Measurements from ENCODE around the gene GPC1.
A peak's percentile ranks its signal among the peaks of the same experiment; 100 is the strongest.

Gene GPC1

DNA sequence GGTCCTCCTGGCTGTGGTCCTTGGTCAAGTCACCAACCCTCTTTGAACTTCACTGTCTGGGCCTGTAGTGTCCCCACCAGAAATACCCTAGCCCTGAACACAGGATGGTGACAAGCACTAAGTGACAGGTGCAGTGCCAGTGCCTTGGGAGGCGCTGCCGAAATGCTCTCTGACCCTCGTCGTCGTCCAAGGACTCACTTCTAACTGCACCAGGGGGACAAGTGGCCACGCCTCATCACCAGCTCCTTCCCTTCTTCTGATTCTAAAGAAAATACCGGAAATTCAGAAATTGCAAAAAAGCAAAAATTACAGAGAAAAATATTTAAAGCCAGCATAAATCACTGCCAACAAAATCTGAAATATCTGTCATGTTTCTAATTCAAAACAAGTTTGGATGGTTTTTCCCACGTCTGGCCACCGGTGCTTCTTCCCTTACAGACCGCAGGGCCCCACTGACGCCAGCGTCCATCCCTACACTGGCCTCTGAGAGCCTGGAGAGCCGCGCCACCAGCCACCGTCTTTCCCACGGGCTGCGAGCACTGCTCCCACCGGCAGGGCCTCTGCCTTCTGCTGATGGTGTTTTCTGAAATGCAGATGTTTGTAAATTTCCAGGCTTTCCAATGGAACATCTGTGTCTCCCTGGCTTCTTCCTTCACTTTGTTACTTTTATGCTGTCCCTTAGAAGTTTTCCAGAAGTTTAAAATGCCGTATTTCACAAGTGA lies 37.4 kb upstream of the GPC1 start:
- peak; percentile 70 for DNase-seq

DNA sequence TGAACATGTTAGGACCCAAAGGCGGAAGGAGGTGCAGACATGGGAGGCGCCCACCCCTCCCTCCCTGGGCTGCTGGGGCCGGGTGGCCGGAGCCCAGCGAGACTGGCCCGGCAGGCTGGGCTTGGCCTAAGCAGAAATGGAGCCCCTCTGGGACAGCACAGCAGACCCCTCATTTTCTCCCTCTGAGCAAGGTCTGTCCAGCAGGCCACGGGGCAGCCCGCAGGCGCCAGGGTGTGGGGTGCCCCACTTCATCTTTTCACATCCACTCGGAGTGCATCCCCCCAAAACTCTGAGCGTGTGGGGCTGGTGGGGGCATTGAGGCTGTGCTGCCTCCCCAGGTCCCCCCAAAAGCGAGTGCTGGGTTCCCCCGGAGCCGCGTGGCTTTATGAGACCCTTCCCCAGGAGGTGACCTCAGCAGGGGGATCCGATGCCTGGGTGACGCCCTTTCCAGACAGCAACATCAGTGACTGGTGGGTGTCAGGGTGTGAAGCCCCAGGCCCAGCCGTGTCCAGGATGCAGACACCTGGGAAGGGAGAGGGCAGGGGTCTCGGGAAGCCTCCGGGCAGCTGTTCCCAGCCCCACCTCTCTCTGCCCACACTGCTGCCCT lies 36.7 kb upstream of the GPC1 start:
- no peak for DNase-seq

DNA sequence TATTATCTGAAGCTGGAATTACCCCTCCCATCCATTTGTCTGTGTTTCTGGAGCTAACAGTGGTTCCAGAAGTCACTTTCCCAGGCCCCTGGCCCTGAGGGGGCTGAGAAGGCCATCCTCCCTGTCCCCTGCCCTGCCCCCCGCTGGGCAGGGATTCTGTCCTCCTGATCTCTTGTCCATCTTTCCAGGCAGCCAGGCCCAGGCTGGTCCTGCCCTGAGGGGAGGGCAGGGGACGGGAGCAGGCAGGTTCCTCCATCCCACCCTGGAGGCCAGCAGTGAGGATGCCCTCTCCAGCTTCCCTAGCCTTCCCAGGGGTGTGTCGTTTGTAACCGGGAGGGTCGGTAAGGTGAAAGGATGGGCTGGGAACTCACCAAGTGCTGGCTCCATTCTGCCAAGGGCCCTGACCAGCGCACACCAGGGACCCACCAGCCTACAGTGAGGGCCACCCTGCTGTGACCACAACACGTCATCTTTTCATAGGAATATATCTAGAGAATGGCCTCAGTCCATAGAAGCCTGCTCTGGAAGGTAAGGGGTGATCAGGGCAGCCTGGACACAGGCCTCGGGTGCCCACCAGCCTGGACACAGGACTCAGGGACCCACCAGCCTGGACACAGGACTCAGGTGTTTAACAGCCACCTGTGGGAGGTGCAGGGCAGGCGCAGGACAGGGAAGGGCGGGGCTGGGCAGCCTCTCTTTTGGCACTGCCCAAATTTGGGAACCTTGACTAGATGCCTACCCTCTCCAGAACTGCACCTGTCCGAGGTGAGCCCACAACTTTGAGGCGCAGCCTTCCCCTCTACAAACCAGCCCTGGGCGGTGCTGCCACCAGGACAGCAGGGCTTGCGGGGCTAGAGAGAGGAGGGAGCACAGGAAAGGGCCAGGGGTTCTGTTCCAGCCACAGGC lies 35.8 kb upstream of the GPC1 start:
- DNase-seq: no peak

DNA sequence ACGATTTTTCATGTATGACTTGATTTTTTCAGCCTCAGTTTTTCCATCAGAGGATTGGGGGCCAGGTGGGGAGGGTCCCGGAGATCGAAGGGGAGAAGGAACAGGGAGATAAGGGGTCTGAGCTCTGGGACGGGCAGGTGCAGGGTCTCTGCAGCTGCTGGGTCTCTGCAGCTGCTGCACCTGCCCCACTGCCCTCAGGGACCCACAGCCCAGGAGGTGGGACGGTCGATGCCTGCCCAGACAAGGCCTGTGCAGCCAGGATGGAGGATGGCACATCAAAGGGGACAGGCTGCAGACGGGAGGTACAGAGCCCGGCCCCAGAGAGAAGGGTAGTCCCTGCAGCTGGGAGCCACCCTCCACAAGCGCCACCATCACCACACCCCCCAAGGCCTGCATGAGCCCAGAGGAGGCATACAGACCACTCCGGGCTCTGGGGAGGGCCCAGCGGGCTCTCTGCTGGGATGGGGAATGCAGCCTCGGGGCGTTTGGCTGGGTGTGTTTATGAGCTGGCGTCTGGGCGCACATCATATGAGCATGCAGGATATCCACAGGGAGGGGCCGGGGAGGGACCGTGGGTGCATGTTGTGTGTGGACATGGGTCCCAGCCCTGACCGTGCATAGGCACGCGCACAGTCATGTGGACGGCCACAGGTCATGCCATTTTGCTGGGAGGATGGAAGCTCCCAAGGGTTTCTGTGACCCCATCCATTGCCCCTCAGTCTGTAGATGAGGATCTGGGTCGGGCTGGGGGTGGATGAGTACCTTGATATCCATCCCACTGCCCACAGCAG lies 34.9 kb upstream of the GPC1 start:
- no peak for DNase-seq

DNA sequence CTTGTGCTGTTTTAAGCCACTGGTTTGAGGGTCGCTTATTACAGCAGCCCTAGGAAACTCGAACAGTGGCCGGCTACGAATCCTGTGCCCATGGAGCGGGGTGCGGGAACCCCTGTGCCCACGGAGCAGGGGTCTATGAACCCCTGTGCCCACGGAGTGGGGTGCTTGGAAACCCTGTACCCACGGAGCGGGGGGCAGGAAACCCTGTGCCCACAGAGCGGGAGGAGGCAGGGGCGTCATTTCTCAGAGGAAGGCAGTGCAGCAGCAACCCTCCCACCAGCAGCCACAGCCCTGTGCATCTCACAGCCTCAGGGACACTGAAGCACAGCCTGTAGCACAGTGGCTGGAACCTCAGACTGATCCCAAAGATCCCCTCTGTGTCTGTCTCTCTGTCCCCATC lies 34.2 kb upstream of the GPC1 start:
- no peak for DNase-seq

DNA sequence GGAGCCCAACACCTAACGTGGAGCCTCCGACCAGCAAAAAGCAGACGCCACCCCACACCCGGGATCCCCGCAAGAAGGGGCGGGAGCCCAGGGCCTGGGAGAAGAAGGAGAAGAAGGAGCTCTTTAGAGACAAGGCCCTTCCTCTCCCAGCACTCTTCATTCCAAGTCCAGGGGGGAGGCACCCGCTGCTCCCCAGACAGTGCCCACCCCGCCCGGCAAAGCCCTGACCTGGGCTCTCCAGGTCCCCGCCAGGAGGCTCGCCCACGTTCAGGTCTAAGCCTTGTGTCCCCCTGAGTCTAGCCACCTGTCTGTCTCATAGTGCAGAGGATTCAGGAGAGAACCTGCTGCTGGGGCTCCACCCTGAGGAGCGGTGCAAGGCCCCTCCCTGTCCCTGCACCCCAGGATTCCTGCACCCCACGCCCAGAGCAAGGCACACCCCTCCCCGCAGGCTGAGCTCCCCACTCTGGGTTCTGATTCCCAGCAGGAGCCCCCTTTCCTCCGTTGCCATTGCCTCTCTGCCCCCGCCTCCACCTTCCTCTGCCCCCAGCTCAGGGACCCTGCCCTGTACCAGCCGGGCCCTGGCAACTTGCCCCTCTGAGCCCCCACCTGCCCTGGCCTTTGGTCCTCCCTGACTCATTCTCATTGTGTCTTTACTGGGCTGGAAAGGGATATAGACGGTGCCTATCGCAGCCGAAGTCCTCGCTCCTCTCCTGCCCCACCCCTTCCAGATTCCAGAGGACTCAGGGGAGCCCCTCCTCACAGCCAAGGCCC lies 33.5 kb upstream of the GPC1 start:
- DNase-seq: no peak

DNA sequence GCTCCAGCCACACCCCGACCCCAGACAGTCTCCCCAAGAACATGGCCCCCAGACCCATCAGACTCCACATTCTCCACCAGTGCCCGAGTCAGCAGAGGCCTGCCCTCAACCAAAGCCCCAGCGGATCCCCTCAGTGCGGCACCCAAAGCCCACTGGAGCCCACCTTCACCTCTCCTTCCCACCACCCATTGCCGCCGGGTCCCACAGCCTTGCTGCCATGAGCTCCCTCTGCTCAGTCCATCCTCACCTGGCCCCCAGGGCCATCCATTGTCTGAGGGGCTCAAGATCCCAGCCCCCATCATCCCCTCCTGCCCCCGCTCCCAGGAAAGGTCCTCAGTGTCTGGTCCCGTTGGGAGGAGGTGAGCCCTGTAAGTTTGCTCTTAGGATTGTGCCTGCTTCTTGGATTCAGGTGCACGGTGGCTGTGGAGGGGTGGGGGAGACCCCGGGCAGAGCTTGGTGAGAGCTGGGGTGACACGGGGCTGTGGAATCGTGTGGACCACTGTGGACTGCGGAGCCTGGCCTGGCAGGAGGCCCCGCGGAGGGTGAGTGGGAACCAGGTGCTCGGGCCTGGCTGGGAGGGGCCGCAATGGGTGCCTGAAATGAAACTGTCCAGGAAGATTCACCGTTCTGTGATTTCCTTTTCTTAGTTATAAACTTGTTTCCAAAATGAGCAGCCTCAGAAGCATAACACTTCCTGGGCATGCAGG lies 32.7 kb upstream of the GPC1 start:
- no peak for DNase-seq

DNA sequence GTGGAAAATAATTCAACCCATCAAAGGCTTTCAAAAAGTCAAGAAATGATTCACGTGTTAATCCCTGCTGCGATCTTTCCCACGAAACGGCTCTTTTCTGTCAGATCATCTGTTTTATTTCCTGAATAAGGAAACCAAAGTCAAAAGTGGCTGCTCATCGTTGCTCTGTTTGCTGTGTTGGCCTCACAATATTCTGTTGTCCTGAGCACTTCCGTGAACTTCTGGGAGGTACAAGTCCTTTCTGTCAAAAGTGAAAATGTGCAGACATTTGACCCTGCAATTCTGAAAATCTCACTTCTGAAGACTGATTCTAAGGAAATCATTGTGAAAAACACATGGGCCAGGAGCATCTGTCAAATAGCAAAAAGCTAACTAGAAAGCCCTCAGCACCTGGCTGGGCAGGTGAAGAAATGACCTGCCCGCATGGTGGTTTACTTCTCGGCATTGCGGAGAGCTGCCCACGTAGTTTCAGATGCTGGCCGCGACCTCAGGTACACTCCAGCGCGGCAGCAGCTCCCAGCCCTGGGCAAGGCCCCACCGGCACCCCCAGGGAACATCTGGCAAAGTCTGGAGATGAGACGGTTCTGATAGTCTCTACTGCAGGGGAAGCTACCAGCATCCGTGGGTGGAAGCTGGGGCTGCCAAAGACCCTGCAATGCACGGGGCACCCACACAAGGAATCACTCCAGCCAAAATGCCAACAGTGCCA lies 31.9 kb upstream of the GPC1 start:
- DNase-seq: no peak

DNA sequence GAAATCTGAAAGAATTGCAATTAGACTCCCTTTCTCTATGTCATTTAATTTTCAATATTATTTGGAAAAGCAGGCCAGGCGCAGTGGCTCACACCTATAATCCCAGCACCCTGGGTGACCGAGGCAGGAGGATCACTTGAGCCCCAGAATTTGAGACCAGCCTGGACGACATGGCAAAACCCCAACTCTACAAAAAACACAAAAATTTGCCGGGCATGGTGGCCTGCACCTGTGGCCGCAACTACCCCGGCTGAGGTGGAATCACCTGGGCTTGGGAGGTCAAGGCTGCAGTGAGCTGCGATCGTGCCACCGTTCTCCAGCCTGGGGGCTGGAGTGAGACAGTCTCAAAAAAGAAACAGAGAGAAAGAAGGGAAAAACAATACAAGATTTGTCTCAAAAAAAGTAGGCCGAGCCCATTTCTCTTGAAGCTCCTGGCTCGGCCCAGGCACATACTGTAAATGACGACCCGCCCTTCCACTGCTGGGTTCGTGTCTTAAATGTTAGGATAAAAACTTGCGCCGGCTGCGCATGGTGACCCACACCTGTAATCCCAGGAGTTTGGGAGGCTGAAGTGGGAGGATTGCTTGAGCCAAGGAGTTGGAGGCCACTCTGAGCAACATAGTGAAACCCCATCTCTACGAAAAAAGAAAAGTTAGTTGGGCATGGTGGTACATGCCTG lies 31.1 kb upstream of the GPC1 start:
- DNase-seq: no peak

DNA sequence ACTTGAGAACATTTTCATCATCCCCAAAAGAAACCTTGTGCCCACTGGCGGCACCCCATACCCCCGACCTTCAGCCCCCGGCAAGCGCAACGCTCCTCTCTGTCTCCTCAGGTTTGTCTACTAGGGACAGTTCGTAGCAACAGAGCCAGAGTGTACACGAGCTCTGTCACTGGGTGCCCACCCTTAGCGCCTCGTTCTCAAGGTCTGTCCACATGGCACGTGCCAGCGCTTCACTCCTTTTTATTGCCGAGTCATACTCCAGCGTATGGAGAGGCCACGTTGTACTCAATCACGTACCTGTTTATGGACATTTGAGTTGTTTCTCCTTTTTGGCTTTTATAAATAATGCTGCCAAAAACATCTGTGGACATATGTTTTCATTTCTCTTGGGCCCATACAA lies 30.3 kb upstream of the GPC1 start:
- DNase-seq: no peak

DNA sequence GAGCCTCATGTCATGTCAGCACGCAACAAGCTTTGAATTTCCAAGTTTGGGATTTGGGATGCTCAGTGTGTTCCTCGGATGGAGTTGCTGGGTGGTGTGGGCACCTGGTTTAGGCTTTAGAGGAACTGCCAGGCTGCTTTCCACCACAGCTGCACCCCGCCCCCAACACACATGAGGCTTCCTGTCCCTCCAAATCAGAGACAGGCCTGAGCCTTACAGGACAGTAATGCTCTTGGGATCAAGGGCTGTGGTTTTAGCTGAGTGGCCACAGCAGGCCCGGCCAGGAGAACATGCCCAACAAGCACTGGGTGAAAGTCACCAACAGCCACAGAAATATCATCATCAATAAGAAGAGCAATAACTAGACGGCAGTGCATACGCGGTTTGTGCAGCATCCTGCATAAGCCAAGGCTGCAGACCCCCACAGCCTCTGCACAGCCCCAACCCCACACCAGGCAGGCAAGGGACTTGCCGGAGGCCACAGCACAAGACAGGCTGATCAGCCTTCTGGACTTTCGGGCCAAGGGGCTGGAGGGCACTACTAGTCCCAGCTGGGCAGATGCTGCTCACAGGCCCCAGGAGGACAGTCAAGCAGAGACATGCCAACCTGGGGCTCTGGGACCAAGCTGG lies 29.7 kb upstream of the GPC1 start:
- peak; percentile 14 for DNase-seq

DNA sequence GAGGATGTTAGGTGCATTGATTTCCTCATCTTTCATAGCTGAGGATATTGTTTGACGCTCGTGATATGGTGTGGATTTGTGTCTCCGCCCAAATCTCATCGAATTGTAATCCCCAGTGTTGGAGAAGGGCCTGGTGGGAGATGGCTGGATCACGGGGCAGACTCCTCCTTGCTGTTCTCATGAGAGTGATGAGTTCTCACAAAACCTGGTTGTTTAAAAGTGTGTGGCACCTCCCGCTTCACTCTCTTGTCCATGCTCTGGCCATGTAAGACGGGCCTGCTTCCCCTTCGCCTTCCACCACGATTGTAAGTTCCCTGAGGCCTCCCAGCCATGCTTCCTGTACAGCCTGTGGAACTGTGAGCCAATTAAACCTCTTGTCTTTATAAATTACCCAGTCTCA lies 28.4 kb upstream of the GPC1 start:
- no peak for DNase-seq

DNA sequence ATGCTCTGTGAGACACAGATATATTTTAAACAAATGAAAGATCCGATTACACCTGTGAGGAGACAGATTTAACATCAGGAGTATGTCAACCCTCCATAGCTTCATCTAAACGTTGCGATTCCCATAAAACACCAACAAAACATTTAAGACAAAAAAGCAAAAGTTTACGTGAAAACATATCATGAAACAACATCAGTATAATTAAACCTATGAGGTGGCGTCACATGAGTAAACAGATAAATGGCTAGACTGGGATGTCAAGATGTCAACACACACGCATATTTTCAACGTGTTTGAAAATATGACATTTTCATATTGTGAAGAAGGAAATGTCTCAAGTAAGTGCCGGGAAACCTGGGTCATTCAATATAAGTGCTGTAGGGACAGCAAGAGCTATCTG lies 25.5 kb upstream of the GPC1 start:
- no peak for DNase-seq

DNA sequence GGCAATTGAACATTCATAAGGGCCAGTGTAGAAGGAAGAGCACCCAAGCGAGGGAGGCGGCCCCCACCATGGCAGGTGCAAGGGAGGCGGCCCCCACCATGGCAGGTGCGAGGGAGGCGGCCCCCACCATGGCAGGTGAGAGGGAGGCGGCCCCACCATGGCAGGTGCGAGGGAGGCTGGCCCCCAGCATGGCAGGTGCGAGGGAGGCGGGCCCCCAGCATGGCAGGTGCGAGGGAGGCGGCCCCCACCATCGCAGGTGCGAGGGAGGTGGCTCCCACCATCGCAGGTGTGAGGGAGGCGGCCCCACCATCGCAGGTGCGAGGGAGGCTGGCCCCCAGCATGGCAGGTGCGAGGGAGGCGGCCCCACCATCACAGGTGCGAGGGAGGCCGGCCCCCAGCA lies 24.7 kb upstream of the GPC1 start:
- peak; percentile 32 for DNase-seq

DNA sequence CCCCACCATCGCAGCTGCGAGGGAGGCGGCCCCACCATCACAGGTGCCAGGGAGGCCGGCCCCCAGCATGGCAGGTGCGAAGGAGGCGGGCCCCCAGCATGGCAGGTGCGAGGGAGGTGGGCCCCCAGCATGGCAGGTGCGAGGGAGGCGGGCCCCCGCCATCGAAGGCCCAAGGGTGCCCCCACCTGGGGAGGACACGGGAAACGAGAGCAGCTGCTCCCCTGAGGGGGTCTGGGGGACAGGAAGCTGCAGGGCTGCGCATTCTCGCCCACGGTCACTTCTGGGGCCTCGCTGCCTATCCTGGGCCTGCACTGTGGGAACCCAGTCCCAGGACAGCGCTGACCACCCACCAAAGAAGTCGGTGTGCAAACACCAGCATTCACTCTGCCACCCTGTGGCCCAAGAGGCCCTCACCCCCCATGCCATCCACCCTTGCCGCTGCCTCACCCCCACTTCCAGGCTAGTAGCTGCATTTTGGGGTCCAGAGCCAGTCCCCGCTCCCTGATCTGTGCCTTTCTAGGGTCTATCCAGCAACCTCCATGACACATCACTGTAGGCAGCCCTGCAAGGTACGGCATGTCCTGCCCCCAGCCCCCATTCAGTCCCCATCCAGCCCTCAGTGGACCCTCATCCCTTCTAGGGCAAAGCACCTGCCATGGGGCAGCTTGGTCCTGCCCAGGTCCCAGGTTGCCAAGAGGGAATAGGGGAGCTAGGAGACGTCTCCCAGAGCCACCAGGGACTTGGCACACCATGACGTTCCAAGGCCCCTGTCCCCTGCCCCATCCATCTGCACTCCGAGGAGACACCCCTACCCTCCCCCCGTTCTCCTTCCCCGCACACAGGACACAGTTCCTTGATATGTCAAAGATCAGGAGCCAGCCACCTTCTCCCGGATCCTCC lies 24.0 kb upstream of the GPC1 start:
- peak; percentile 21 for DNase-seq

DNA sequence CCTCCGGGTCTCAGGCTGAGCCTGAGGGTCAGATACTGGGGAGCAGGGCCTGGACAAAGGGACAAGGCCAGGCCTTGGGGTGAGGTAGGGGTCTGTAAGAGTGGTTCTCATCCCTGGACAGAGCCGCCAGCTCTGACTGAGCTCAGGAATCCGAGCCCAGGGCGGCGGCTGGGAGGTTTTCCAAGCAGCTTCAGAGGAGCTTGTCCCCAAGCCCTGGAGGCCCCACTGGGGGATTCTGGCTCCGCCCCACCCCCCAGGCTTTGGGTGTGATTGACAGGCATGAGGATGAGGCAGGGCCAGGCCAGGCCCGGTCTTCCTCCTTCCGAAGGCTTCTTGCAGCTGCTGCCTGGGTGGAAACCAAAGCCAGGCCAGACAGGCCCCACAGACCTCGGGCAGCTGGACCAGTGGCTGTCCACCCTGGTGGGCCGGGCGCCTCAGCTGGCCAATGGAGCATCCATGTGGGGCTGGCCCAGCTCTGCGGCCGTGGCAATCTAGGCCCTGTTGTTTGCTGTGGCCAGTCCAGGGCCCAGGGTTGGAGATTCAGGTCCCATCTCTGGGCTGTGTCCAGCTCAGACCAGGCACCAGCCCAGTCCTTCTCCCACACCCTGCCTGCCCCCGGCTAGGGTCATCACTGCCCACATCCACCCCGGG lies 23.1 kb upstream of the GPC1 start:
- DNase-seq: peak; percentile 62

DNA sequence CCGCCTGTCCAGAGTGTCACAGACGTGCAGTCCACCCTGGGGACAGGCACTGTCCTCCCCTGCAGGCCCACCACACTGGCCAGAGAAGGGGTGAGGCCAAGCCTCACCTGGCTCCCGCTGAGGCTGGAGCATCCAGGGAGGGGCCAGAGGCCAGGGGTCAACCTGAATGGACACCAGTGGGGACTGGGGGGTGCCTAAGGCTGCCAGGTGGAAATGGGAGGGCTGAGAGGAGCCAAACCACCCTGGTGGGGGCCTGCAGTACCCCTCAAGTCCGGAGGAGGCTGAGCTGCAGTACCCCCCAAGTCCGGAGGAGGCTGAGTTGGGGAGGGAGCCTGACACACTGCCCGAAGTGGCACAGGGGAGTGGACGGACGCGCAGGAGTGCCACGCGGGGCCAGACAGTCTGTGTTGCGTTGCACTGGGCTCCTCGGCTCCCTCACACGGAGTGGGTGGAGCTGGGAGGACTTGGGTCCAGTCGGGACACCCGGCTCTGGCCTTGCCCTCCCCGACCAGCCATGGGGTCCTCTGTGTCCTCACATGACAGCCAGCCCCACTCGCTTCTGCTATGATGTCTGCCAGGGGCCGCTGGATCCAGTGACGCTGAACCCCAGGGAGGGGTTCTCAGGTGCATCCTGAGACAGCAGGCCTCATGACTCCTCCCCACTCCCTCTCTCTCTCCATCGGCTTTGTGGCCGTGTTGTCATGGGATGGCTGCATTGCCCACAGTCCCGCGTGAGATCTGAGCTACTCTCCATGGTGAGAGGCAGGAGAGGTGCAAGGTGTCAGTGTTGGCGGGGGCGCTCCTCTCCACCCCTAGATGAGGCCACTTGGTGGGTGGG lies 22.3 kb upstream of the GPC1 start:
- peak; percentile 23 for DNase-seq

Data from left hindlimb (tissue), 1 donor.